22Rv1 (cell line): Measurements from ENCODE around the gene ERC1.

Experiments
- ZFX ChIP-seq: fragments of 450-650 bp; IDR thresholded peaks from 2 replicates; pipeline ENCODE4 v1.6.1; 2017; ENCODE audit warnings: antibody characterized with exemption, borderline replicate concordance
- TF ChIP-seq, protein P1 (sequence below): fragments of 450-650 bp; IDR thresholded peaks from 2 replicates; pipeline ENCODE4 v1.5.1; 2017; ENCODE audit warnings: mild to moderate bottlenecking

DNA sequence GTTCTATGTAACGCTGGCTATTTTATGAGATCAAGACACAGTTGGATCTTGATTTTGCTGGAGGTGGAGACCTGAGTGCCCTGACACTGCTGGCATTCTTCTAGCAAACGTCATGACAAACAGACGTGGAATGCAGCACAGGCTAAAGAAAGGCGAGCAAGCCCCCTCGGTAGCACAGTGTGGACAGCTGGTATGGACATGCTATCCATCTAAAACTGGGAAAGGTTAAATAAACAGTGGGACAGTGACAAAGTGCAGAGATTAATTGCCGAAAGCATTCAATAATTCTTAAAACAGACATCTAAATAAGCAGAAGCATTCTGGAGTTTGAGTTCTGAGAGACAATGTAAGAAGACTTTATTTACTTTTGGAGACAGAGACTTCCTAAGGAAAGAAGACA is 366.1 kb downstream of the ERC1 start:
- TF ChIP-seq, protein P1, sequence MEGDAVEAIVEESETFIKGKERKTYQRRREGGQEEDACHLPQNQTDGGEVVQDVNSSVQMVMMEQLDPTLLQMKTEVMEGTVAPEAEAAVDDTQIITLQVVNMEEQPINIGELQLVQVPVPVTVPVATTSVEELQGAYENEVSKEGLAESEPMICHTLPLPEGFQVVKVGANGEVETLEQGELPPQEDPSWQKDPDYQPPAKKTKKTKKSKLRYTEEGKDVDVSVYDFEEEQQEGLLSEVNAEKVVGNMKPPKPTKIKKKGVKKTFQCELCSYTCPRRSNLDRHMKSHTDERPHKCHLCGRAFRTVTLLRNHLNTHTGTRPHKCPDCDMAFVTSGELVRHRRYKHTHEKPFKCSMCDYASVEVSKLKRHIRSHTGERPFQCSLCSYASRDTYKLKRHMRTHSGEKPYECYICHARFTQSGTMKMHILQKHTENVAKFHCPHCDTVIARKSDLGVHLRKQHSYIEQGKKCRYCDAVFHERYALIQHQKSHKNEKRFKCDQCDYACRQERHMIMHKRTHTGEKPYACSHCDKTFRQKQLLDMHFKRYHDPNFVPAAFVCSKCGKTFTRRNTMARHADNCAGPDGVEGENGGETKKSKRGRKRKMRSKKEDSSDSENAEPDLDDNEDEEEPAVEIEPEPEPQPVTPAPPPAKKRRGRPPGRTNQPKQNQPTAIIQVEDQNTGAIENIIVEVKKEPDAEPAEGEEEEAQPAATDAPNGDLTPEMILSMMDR: no peak
- no peak for TF ChIP-seq ZFX
